T-cell (primary cell): Measurements from ENCODE around the gene TNFRSF1B. TPM values are rescaled to one million over a fixed set of nuclear protein-coding genes. Genes with fewer than 3 reads are reported as not detected.

Experiments
- ATAC-seq, 4 experiments: fragments of 200-7000 bp in 3 of 4; fragments of 150-1000 bp in 1 of 4; cut with Tn5 transposase; replicated peaks in 1 of 4; 1 replicate in 3 of 4; 2 replicates in 1 of 4; pipeline ENCODE4 v1.10.0; 2021; ENCODE audit warnings: moderate library complexity in 3 of 4, mild to moderate bottlenecking in 2 of 4, moderate number of reproducible peaks in 1 of 4
- CTCF ChIA-PET, 2 donors: fragments of 300-600 bp; sonication (Branson Sonifier 250); formaldehyde crosslinking; loops; one replicate each; lab custom pipeline; 2022; ENCODE audit warnings: antibody characterized with exemption in 2 of 2; lab: Charles Lee
- POLR2A ChIA-PET, 2 donors: fragments of 300-600 bp; sonication (Branson Sonifier 250); formaldehyde crosslinking; loops; one replicate each; lab custom pipeline; 2022; ENCODE audit warnings: antibody characterized with exemption in 2 of 2; lab: Charles Lee
- DNase-seq, 35 experiments: peaks; one replicate each; pipeline versions ENCODE4 v3.0.0 to v3.0.0-alpha.2; 2013 to 2023
- H3K27ac ChIP-seq: one replicate; pipeline ENCODE4 v1.5.1; 2013; ENCODE audit warnings: low read length
- H3K27me3 ChIP-seq, 2 experiments: replicated peaks in 1 of 2; 1 replicate in 1 of 2; 2 replicates in 1 of 2; pipeline versions ENCODE4 v1.6.1 to v1.7.0; 2013; ENCODE audit warnings: low read length in 1 of 2, mixed read lengths in 1 of 2; ENCODE audit not compliant: control insufficient read depth in 2 of 2, insufficient read depth in 2 of 2; ENCODE audit errors: extremely low read depth in 1 of 2
- H3K36me3 ChIP-seq, 2 donors: 1 replicate in 1 of 2; 2 replicates in 1 of 2; pipeline versions ENCODE4 v1.6.1 to v1.7.0; 2013; ENCODE audit warnings: low read length in 1 of 2; ENCODE audit not compliant: control insufficient read depth in 2 of 2, insufficient read depth in 1 of 2; ENCODE audit errors: extremely low read depth in 1 of 2
- H3K4me1 ChIP-seq, 2 experiments: 1 replicate in 1 of 2; 2 replicates in 1 of 2; pipeline versions ENCODE4 v1.6.1 to v1.7.0; 2013; ENCODE audit warnings: low read length in 2 of 2, mixed read lengths in 1 of 2; ENCODE audit not compliant: insufficient read depth in 2 of 2, control insufficient read depth in 1 of 2; ENCODE audit errors: extremely low read depth in 1 of 2
- H3K4me3 ChIP-seq, 2 donors: 1 replicate in 1 of 2; 2 replicates in 1 of 2; pipeline versions ENCODE4 v1.5.1 to v1.7.0; 2013; ENCODE audit warnings: mild to moderate bottlenecking in 2 of 2, low read length in 1 of 2, moderate library complexity in 1 of 2; ENCODE audit not compliant: control insufficient read depth in 1 of 2; ENCODE audit errors: extremely low read depth in 1 of 2
- H3K9me3 ChIP-seq: 2 replicates; pipeline ENCODE4 v1.7.0; 2013
- H3K27ac Mint-ChIP-seq, 2 donors: one replicate each; pipeline ENCODE4 v1.8.0; 2020 to 2021; ENCODE audit warnings: mild to moderate bottlenecking in 2 of 2, mixed read lengths in 2 of 2
- H3K27me3 Mint-ChIP-seq, 2 donors: one replicate each; pipeline ENCODE4 v1.8.0; 2021 to 2022; ENCODE audit warnings: mixed read lengths in 2 of 2
- H3K36me3 Mint-ChIP-seq: one replicate; pipeline ENCODE4 v1.8.0; 2021; ENCODE audit warnings: mixed read lengths
- H3K4me1 Mint-ChIP-seq, 3 donors: one replicate each; pipeline ENCODE4 v1.8.0; 2020 to 2022; ENCODE audit warnings: mixed read lengths in 3 of 3, mild to moderate bottlenecking in 1 of 3
- H3K4me3 Mint-ChIP-seq, 3 donors: one replicate each; pipeline ENCODE4 v1.8.0; 2020 to 2022; ENCODE audit warnings: mild to moderate bottlenecking in 3 of 3, mixed read lengths in 3 of 3, moderate library complexity in 3 of 3
- H3K9me3 Mint-ChIP-seq, 3 donors: one replicate each; pipeline ENCODE4 v1.8.0; 2020 to 2022; ENCODE audit warnings: mixed read lengths in 3 of 3
- WGBS: methylation state at CpG from one replicate; pipeline ENCODE4 v1.1.5; 2013; ENCODE audit warnings: missing lambda C conversion rate; ENCODE audit not compliant: insufficient coverage; 5-methylcytosine and 5-hydroxymethylcytosine counted together
- total RNA-seq, 35 experiments: library from RNA in 6 of 35; stranded (reverse) in 6 of 35; fragments of 120-200 nt in 1 of 35; gene quantifications; one replicate each; pipeline versions ENCODE4 v1.2.1 to v1.2.4 and lab custom pipeline; 2013 to 2026

TNFRSF1B gene
- total RNA-seq, 5 donors from 2014 or later (not counting 1 experiment from before 2014, with no cell fraction given): 55.0 to 130 (median 99.6) TPM

DNA sequence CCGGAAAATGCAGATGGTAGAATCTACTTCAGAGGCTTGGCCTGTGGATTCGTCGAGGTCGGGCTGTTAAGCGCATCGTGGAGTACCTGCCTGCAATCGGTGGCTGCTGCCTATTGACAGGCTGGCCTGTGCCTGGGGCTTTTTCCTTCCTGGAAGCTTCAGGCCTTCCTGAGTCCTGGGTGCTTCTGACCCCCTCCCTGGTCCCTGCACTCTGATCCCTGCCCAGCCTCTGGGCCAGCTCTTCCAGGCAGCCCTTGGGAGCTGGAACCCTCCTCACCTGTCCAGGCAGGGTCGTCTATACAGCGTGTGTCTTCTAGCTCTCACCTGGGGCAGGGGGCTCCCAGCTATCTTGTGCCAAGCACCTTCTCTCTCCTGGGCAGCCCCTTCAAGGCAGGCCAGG is 40.0 kb upstream of the TNFRSF1B start:
- no peak for ATAC-seq
- peak overlapping the region in 1 of 2 donors; percentile 66 for H3K27ac Mint-ChIP-seq
- peaks cover 36 to 52% (median 38%) of the 10 kb centered on the region in 3 donors for H3K4me1 Mint-ChIP-seq
- WGBS: 97% methylated on average over 9 of the region's 9 CpGs
- POLR2A ChIA-PET: interaction anchor here in 1 of 2 donors (0.6 kb wide), 1 partner anchor 461 kb away, joined by 5 read pairs; no protein-coding TSS in a partner anchor
- no peak for DNase-seq
- no peaks in the 10 kb centered on the region for H3K9me3 Mint-ChIP-seq
- H3K27me3 Mint-ChIP-seq: no peaks in the 10 kb centered on the region
- Histone ChIP-seq H3K27ac (no peak overlapping the region), H3K4me3 (no peak overlapping the region), H3K9me3 (no peaks in the 10 kb centered on the region), H3K4me1 (peaks cover 11 to 53% of the 10 kb centered on the region in 2 experiments), H3K36me3 (no peaks in the 10 kb centered on the region), H3K27me3 (peaks cover 0 to 4% of the 10 kb centered on the region in 2 experiments)
- no peaks in the 10 kb centered on the region for H3K36me3 Mint-ChIP-seq
- peak overlapping the region in 1 of 3 donors; percentile 19 for H3K4me3 Mint-ChIP-seq
- CTCF ChIA-PET: interaction anchor here (0.5 to 6.7 kb wide), 3 partner anchors 34 to 1101 kb away, joined by 5 to 74 read pairs (median 7); no protein-coding TSS in a partner anchor

DNA sequence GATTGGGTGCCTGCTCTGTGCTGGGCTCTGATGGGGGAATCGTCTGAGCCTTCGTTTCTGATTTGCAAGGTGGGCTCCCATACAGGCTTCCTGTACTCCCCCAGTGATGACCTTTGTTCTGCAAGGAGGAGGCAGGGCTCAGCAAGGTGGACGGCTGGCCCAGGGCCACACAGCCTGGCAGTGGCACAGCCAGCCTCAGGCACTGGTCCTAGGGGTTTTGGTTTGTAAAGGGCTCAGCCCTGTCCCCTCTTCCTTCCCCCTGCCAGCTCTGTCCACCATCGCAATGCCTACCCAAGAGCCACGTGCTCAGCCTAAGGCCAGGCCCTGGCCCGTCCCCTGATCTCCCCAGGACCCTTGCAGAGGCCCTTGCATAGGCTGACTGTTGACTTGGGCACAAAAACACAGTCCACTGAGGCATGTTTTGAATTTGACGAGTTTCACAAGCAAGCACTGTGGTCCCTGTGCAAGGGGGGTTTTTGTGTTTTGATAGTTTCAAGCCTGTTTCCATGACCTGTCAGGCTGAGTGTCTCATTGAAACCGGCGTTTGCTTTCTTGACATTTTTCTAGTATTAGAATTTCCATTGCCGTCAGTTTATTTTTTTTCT is 39.5 kb upstream of the TNFRSF1B start:
- peaks cover 15 to 58% of the 10 kb centered on the region in 2 experiments for H3K4me1 ChIP-seq

DNA sequence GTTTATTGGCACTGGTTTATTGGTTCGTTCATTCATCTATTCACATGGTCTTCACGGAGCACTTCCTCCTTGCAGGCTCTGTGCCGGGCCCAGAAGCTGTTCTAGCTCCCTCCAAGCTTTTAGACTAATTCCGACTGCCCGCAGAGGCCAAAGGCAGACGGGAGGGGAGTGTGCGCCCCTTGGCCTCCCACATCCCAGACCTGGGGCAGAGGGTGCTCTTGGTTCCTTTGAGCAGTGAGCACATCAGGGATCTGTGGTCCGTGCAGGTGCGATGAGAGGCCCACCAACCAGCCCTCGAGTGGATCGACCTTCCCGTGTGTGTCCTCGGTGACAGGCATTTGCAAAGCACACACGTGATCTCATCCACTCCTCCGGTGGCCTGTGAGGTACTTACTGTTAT is 38.7 kb upstream of the TNFRSF1B start:
- Mint-ChIP-seq H3K4me3 (no peak overlapping the region), H3K27ac (peak overlapping the region in 1 of 2 donors; percentile 55), H3K36me3 (no peaks in the 10 kb centered on the region), H3K9me3 (no peaks in the 10 kb centered on the region), H3K27me3 (no peaks in the 10 kb centered on the region), H3K4me1 (peaks cover 49 to 64% (median 50%) of the 10 kb centered on the region in 3 donors)
- H3K27me3 ChIP-seq: peaks cover 0 to 4% of the 10 kb centered on the region in 2 experiments
- no peaks in the 10 kb centered on the region for H3K9me3 ChIP-seq
- ChIA-PET POLR2A (interaction anchor here in 1 of 2 donors (0.5 kb wide), 1 partner anchor 69 kb away, joined by 3 read pairs; no protein-coding TSS in a partner anchor), CTCF (no interaction called here)
- no peaks in the 10 kb centered on the region for H3K36me3 ChIP-seq
- no peak for DNase-seq
- H3K4me1 ChIP-seq: peaks cover 17 to 66% of the 10 kb centered on the region in 2 experiments
- no peak for ATAC-seq
- WGBS: 82% methylated on average over 14 of the region's 15 CpGs
- H3K27ac ChIP-seq: no peak overlapping the region
- H3K4me3 ChIP-seq: no peak overlapping the region

More for the DNA sequence above, 39.5 kb upstream of the TNFRSF1B start:
- Mint-ChIP-seq H3K36me3 (no peaks in the 10 kb centered on the region), H3K9me3 (no peaks in the 10 kb centered on the region), H3K4me1 (peaks cover 41 to 56% (median 41%) of the 10 kb centered on the region in 3 donors), H3K27ac (peak overlapping the region; percentile 55 to 66), H3K27me3 (no peaks in the 10 kb centered on the region), H3K4me3 (no peak overlapping the region)
- H3K36me3 ChIP-seq: no peaks in the 10 kb centered on the region
- DNase-seq (no peak), ATAC-seq (no peak)
- H3K4me3 ChIP-seq: no peak overlapping the region
- H3K27ac ChIP-seq: no peak overlapping the region
- ChIA-PET CTCF (interaction anchor here (0.5 to 6.7 kb wide), 3 partner anchors 33 to 1100 kb away, joined by 5 to 74 read pairs (median 7); no protein-coding TSS in a partner anchor), POLR2A (interaction anchor here in 1 of 2 donors (0.6 kb wide), 1 partner anchor 461 kb away, joined by 5 read pairs; no protein-coding TSS in a partner anchor)
- WGBS: 80% methylated on average over 4 of the region's 10 CpGs
- H3K27me3 ChIP-seq: peaks cover 0 to 4% of the 10 kb centered on the region in 2 experiments
- no peaks in the 10 kb centered on the region for H3K9me3 ChIP-seq

DNA sequence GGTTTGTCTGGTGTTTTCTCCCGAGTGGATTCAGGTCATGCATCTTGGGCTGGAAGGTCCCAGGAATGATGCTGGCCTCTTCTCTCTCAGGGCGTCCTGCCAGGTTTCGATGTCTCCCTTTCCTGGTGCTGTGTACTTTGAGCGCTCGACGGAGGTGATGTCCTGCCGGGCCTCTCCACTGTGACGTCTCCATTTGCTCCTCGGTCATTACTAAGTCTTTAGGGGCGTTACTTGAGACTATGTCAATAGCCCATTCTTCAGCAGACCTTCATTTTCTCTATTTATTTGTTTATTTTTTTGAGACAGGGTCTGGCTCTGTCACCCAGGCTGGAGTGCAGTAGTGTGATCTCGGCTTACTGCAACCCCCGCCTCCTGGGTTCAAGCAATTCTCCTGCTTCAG is 37.2 kb upstream of the TNFRSF1B start:
- Mint-ChIP-seq H3K36me3 (no peaks in the 10 kb centered on the region), H3K4me1 (peaks cover 60 to 75% (median 60%) of the 10 kb centered on the region in 3 donors), H3K9me3 (no peaks in the 10 kb centered on the region), H3K27me3 (no peaks in the 10 kb centered on the region), H3K27ac (peak overlapping the region; percentile 25 to 61), H3K4me3 (no peak overlapping the region)
- Histone ChIP-seq H3K27ac (no peak overlapping the region), H3K36me3 (no peaks in the 10 kb centered on the region), H3K4me1 (peaks cover 17 to 80% of the 10 kb centered on the region in 2 experiments), H3K4me3 (no peak overlapping the region), H3K27me3 (no peaks in the 10 kb centered on the region), H3K9me3 (no peaks in the 10 kb centered on the region)
- ChIA-PET CTCF (no interaction called here), POLR2A (interaction anchor here in 1 of 2 donors (0.6 to 0.7 kb wide), 2 partner anchors 49 to 71 kb away, joined by 3 read pairs; no protein-coding TSS in a partner anchor)
- DNase-seq (no peak), ATAC-seq (no peak)
- 97% methylated on average over 10 of the region's 12 CpGs for WGBS

DNA sequence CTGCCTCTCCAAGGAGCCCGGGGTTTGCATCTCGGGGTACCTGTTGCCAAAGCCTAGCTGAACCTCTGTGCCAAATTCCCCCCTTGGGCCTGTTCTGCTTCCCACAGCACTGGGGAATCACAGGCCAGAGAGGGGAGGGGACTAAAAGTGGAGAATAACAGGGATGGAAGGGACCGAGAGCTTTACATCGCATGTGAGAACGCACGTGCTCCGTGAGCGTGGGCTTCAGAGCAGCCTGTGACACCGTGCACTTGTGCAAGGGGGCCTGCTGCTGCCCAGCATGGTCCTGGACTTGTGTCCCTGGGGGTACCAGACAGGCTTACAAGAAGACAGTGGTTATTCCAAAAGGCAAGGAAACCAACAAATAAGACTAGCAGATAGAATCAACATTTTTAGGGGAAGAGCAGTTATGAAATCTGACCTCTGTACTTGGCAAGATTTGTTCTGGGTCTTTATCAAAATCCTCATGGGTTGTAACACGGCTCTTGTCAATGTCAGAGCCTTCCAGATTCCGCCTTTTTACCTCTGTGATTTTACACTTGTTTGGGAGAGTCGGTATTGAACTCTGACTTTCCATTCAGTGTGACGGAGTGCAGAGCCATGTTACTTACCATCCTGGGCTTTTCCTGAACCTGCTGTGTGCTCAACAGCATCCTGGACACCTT is 36.2 kb upstream of the TNFRSF1B start:
- peak overlapping the region; percentile 89 for H3K27ac ChIP-seq
- H3K36me3 ChIP-seq: no peaks in the 10 kb centered on the region
- H3K4me3 ChIP-seq: no peak overlapping the region
- Mint-ChIP-seq H3K27me3 (no peaks in the 10 kb centered on the region), H3K4me3 (no peak overlapping the region), H3K36me3 (no peaks in the 10 kb centered on the region), H3K27ac (peak overlapping the region; percentile 61 to 83), H3K9me3 (no peaks in the 10 kb centered on the region), H3K4me1 (peaks cover 51 to 65% (median 53%) of the 10 kb centered on the region in 3 donors)
- ATAC-seq (no peak), DNase-seq (no peak)
- CTCF ChIA-PET: no interaction called here
- WGBS: 86% methylated on average over 9 of the region's 13 CpGs
- H3K9me3 ChIP-seq: no peaks in the 10 kb centered on the region
- POLR2A ChIA-PET: interaction anchor here in 1 of 2 donors (0.6 kb wide), 1 partner anchor 48 kb away, joined by 3 read pairs; no protein-coding TSS in a partner anchor
- no peaks in the 10 kb centered on the region for H3K27me3 ChIP-seq
- peaks cover 10 to 72% of the 10 kb centered on the region in 2 experiments for H3K4me1 ChIP-seq

DNA sequence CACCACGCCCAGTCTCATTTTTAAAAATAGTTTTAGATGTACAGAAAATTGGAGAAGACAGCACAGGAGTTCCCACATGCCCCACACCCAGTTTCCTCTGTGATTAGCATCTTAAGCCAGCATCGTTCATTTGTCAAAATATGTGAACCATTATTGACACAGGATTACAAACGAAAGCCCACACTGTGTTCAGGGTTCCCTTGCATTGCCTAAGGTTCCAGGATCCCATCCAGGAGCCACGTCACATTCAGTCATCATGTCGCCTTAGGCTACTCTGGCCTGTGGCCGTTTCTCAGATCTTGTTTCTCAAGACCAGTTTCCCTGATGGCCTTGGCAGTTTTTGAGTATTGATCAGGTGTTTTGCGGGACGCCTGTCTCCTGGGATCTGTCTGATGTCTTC is 34.7 kb upstream of the TNFRSF1B start:
- CTCF ChIA-PET: no interaction called here
- H3K4me1 Mint-ChIP-seq: peaks cover 38 to 54% (median 40%) of the 10 kb centered on the region in 3 donors
- DNase-seq (no peak), ATAC-seq (no peak)
- WGBS: 78% methylated on average over 5 of the region's 8 CpGs
- Histone ChIP-seq H3K27ac (peak overlapping the region; percentile 89), H3K9me3 (no peaks in the 10 kb centered on the region), H3K27me3 (no peaks in the 10 kb centered on the region), H3K4me1 (peaks cover 7 to 58% of the 10 kb centered on the region in 2 experiments), H3K4me3 (no peak overlapping the region), H3K36me3 (no peaks in the 10 kb centered on the region)
- H3K27me3 Mint-ChIP-seq: no peaks in the 10 kb centered on the region
- no peaks in the 10 kb centered on the region for H3K9me3 Mint-ChIP-seq
- no peaks in the 10 kb centered on the region for H3K36me3 Mint-ChIP-seq
- H3K27ac Mint-ChIP-seq: peak overlapping the region; percentile 90 to 98
- H3K4me3 Mint-ChIP-seq: peak overlapping the region in 1 of 3 donors; percentile 70
- POLR2A ChIA-PET: interaction anchor here in 1 of 2 donors (0.7 kb wide), 1 partner anchor 290 kb away, joined by 5 read pairs; no protein-coding TSS in a partner anchor
